GM23338 (cell line): Measurements from ENCODE around the gene MYO5B. TPM values are rescaled to one million over a fixed set of nuclear protein-coding genes. Genes with fewer than 3 reads are reported as not detected.

Experiments used
- ATAC-seq: fragments of 200-7000 bp; cut with Tn5 transposase; 3 replicates; pipeline ENCODE4 v1.9.1; 2020
- DNase-seq: peaks from one replicate; pipeline ENCODE4 v3.0.0-alpha.2; 2015; ENCODE audit warnings: low spot score
- H2AFZ ChIP-seq: fragments of 200-600 bp; sonication (generic); 2 replicates; pipeline ENCODE4 v1.8.0; 2016; ENCODE audit warnings: antibody characterized with exemption, mild to moderate bottlenecking, moderate library complexity
- H3F3A ChIP-seq: fragments of 200-600 bp; sonication (generic); replicated peaks from 2 replicates; pipeline ENCODE4 v1.8.0; 2017; ENCODE audit warnings: antibody characterized with exemption, mixed run types, low read depth
- H3K27ac ChIP-seq: fragments of 200-600 bp; sonication (generic); 2 replicates; pipeline ENCODE4 v1.6.1; 2016; ENCODE audit warnings: low read depth
- H3K27me3 ChIP-seq: fragments of 200-600 bp; sonication (generic); 2 replicates; pipeline ENCODE4 v1.8.0; 2016; ENCODE audit warnings: mild to moderate bottlenecking, mixed run types, moderate library complexity; ENCODE audit not compliant: insufficient read depth
- H3K36me3 ChIP-seq: fragments of 200-600 bp; sonication (generic); 2 replicates; pipeline ENCODE4 v1.8.0; 2016; ENCODE audit warnings: mild to moderate bottlenecking; ENCODE audit not compliant: insufficient read depth
- H3K4me1 ChIP-seq: fragments of 200-600 bp; sonication (generic); 2 replicates; pipeline ENCODE4 v1.8.0; 2016; ENCODE audit warnings: mild to moderate bottlenecking, moderate library complexity; ENCODE audit not compliant: insufficient read depth
- H3K4me2 ChIP-seq: fragments of 200-600 bp; sonication (generic); 2 replicates; pipeline ENCODE4 v1.7.1; 2017; ENCODE audit warnings: mixed run types
- H3K4me3 ChIP-seq: fragments of 200-600 bp; sonication (generic); 2 replicates; pipeline ENCODE4 v1.6.1; 2016; ENCODE audit warnings: mixed run types
- H3K79me2 ChIP-seq: fragments of 200-600 bp; sonication (generic); replicated peaks from 2 replicates; pipeline ENCODE4 v1.8.0; 2017; ENCODE audit warnings: mild to moderate bottlenecking; ENCODE audit not compliant: insufficient read depth
- H3K9me2 ChIP-seq: fragments of 200-600 bp; sonication (generic); 2 replicates; pipeline ENCODE4 v1.8.0; 2017; ENCODE audit not compliant: insufficient read depth
- H4K20me1 ChIP-seq: fragments of 200-600 bp; sonication (generic); replicated peaks from 2 replicates; pipeline ENCODE4 v1.8.0; 2017; ENCODE audit warnings: mild to moderate bottlenecking; ENCODE audit not compliant: insufficient read depth
- H3K27ac Mint-ChIP-seq: 2 replicates; pipeline ENCODE4 v1.8.0; 2020; ENCODE audit warnings: inconsistent platforms, mild to moderate bottlenecking, moderate library complexity, mixed read lengths
- H3K27me3 Mint-ChIP-seq: 3 replicates; pipeline ENCODE4 v1.8.0; 2022; ENCODE audit warnings: low read depth, mild to moderate bottlenecking, moderate library complexity, mixed read lengths, inconsistent platforms; ENCODE audit not compliant: insufficient read depth, poor library complexity
- H3K36me3 Mint-ChIP-seq: 3 replicates; pipeline ENCODE4 v1.8.0; 2021; ENCODE audit warnings: low read depth, mild to moderate bottlenecking, inconsistent platforms, moderate library complexity, mixed read lengths
- H3K4me1 Mint-ChIP-seq: 3 replicates; pipeline ENCODE4 v1.8.0; 2020; ENCODE audit warnings: mild to moderate bottlenecking, inconsistent platforms, mixed read lengths
- H3K4me3 Mint-ChIP-seq: 3 replicates; pipeline ENCODE4 v1.8.0; 2021; ENCODE audit warnings: moderate library complexity, mild to moderate bottlenecking, inconsistent platforms, mixed read lengths
- H3K9me3 Mint-ChIP-seq: 3 replicates; pipeline ENCODE4 v1.8.0; 2020; ENCODE audit warnings: moderate library complexity, mild to moderate bottlenecking, inconsistent platforms, mixed read lengths
- CREB1 ChIP-seq: fragments of 250-450 bp; sonication (Bioruptor Pico); IDR thresholded peaks from 2 replicates; pipeline ENCODE4 v1.5.0; 2020; ENCODE audit warnings: low read depth, mild to moderate bottlenecking, moderate library complexity
- EZH2 ChIP-seq: fragments of 200-600 bp; sonication (generic); IDR thresholded peaks from one replicate; pipeline ENCODE4 v1.8.0; 2017; ENCODE audit warnings: antibody characterized with exemption, mild to moderate bottlenecking, low read depth; ENCODE audit not compliant: unreplicated experiment
- EZH2phosphoT487 ChIP-seq: fragments of 200-600 bp; sonication (generic); IDR thresholded peaks from one replicate; pipeline ENCODE4 v1.8.1; 2018; ENCODE audit warnings: antibody characterized with exemption; ENCODE audit not compliant: unreplicated experiment
- NANOG ChIP-seq: IDR thresholded peaks from 2 replicates; pipeline ENCODE4 v1.6.1; 2016; ENCODE audit warnings: antibody characterized with exemption, borderline replicate concordance
- POLR2AphosphoS5 ChIP-seq: IDR thresholded peaks from 2 replicates; pipeline ENCODE4 v1.6.1; 2016; ENCODE audit warnings: antibody characterized with exemption, low read depth
- ZNF114 ChIP-seq: fragments of 250-450 bp; sonication (Bioruptor Pico); IDR thresholded peaks from 2 replicates; pipeline ENCODE4 v1.5.0; 2020; ENCODE audit warnings: mild to moderate bottlenecking, moderate library complexity
- ZNF331 ChIP-seq: fragments of 250-450 bp; sonication (Bioruptor Pico); IDR thresholded peaks from 2 replicates; pipeline ENCODE4 v1.5.0; 2020; ENCODE audit warnings: low read depth, mild to moderate bottlenecking, moderate library complexity
- polyA plus RNA-seq: library from polyadenylated mRNA; unstranded; fragments of >200 nt; fragmentation: Nextera tagmentation; extraction: Ambion mirVana; gene quantifications from 2 replicates; pipeline ENCODE4 v1.2.1, GENCODE V29; 2016
- total RNA-seq: library from RNA; depleted of rRNA; stranded (reverse); fragments of >200 nt; shearing (Covaris generic); gene quantifications from 2 replicates; pipeline ENCODE4 v1.2.3, GENCODE V29; 2014
- TF ChIP-seq, protein P1 (sequence below), 2 experiments: fragments of 200-600 bp in 1 of 2; sonication (generic) in 1 of 2; conservative IDR thresholded peaks; 2 replicates each; pipeline versions ENCODE4 v1.5.1 to v1.6.1; 2016 to 2017; ENCODE audit warnings: antibody characterized with exemption in 2 of 2, low read depth in 2 of 2, mild to moderate bottlenecking in 2 of 2, moderate library complexity in 1 of 2
- TF ChIP-seq, protein P2 (sequence below): IDR thresholded peaks from 2 replicates; pipeline ENCODE4 v1.6.1; 2016; ENCODE audit warnings: antibody characterized with exemption
- TF ChIP-seq, protein P3 (sequence below): fragments of 250-450 bp; sonication (Bioruptor Pico); IDR thresholded peaks from 2 replicates; pipeline ENCODE4 v1.5.0; 2020; ENCODE audit warnings: mild to moderate bottlenecking, moderate library complexity
- TF ChIP-seq, protein P4 (sequence below): IDR thresholded peaks from one replicate; pipeline ENCODE4 v1.6.1; 2018; ENCODE audit warnings: antibody characterized with exemption; ENCODE audit not compliant: unreplicated experiment

Gene MYO5B
- total and polyA plus RNA-seq, 2 experiments from 2014 or later, result 3.2 to 19.1 TPM

DNA sequence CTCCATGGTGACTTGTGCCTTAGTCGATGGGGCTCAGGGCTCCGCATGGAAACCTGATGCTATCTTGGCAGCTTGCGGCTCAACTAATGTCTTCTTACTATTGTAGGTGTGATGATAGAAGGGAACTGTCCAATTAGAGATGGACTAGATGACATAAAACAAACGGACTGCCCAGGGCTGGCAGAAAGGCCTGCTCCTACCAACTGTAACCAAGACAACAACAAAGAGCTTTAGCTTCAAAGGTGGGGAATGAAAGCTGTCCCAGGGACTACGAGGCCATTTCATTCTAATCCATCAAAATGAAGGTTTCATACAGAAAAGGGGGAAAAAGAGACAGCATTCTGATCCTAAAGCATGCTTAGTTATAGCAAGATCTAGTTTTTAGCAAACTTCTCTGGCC is 194.7 kb downstream of the MYO5B start (continued):
- TF ChIP-seq POLR2AphosphoS5 (no peak), NANOG (no peak), EZH2 (no peak), CREB1 (no peak), ZNF331 (CRISPR knock-in tag) (no peak), EZH2phosphoT487 (no peak)
- TF ChIP-seq, protein P1, sequence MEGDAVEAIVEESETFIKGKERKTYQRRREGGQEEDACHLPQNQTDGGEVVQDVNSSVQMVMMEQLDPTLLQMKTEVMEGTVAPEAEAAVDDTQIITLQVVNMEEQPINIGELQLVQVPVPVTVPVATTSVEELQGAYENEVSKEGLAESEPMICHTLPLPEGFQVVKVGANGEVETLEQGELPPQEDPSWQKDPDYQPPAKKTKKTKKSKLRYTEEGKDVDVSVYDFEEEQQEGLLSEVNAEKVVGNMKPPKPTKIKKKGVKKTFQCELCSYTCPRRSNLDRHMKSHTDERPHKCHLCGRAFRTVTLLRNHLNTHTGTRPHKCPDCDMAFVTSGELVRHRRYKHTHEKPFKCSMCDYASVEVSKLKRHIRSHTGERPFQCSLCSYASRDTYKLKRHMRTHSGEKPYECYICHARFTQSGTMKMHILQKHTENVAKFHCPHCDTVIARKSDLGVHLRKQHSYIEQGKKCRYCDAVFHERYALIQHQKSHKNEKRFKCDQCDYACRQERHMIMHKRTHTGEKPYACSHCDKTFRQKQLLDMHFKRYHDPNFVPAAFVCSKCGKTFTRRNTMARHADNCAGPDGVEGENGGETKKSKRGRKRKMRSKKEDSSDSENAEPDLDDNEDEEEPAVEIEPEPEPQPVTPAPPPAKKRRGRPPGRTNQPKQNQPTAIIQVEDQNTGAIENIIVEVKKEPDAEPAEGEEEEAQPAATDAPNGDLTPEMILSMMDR (conservative IDR thresholded peaks at IDR 0.05; ENCODE audit: low read depth in 2 of 2), result no peak
- TF ChIP-seq, protein P2, sequence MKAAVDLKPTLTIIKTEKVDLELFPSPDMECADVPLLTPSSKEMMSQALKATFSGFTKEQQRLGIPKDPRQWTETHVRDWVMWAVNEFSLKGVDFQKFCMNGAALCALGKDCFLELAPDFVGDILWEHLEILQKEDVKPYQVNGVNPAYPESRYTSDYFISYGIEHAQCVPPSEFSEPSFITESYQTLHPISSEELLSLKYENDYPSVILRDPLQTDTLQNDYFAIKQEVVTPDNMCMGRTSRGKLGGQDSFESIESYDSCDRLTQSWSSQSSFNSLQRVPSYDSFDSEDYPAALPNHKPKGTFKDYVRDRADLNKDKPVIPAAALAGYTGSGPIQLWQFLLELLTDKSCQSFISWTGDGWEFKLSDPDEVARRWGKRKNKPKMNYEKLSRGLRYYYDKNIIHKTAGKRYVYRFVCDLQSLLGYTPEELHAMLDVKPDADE, result no peak

DNA sequence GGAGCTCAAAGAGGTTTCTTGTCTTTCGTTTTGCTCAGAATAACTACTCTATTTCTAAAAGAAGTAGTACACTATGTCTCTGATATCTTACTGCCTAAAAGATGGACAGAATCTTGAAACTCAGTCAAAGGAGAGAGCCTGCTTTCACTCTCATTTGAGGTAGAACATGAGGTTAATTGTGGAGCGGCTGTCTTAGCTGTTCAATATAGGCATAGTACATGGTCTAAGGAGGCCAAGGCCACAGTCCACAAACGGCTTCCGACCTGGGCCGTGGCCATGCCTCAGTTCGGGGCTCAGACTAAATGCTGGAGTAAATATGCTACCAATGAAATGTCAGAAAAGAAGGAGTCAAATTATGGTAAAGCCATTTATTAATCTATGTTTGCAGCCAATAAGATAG is 195.8 kb downstream of the MYO5B start:
- no peaks in the 10 kb centered on the region for H3K36me3 ChIP-seq
- TF ChIP-seq NANOG, result no peak
- no peak for TF ChIP-seq ZNF114
- TF ChIP-seq, protein P1 (conservative IDR thresholded peaks at IDR 0.05; ENCODE audit: low read depth in 2 of 2), result no peak
- TF ChIP-seq, protein P3, sequence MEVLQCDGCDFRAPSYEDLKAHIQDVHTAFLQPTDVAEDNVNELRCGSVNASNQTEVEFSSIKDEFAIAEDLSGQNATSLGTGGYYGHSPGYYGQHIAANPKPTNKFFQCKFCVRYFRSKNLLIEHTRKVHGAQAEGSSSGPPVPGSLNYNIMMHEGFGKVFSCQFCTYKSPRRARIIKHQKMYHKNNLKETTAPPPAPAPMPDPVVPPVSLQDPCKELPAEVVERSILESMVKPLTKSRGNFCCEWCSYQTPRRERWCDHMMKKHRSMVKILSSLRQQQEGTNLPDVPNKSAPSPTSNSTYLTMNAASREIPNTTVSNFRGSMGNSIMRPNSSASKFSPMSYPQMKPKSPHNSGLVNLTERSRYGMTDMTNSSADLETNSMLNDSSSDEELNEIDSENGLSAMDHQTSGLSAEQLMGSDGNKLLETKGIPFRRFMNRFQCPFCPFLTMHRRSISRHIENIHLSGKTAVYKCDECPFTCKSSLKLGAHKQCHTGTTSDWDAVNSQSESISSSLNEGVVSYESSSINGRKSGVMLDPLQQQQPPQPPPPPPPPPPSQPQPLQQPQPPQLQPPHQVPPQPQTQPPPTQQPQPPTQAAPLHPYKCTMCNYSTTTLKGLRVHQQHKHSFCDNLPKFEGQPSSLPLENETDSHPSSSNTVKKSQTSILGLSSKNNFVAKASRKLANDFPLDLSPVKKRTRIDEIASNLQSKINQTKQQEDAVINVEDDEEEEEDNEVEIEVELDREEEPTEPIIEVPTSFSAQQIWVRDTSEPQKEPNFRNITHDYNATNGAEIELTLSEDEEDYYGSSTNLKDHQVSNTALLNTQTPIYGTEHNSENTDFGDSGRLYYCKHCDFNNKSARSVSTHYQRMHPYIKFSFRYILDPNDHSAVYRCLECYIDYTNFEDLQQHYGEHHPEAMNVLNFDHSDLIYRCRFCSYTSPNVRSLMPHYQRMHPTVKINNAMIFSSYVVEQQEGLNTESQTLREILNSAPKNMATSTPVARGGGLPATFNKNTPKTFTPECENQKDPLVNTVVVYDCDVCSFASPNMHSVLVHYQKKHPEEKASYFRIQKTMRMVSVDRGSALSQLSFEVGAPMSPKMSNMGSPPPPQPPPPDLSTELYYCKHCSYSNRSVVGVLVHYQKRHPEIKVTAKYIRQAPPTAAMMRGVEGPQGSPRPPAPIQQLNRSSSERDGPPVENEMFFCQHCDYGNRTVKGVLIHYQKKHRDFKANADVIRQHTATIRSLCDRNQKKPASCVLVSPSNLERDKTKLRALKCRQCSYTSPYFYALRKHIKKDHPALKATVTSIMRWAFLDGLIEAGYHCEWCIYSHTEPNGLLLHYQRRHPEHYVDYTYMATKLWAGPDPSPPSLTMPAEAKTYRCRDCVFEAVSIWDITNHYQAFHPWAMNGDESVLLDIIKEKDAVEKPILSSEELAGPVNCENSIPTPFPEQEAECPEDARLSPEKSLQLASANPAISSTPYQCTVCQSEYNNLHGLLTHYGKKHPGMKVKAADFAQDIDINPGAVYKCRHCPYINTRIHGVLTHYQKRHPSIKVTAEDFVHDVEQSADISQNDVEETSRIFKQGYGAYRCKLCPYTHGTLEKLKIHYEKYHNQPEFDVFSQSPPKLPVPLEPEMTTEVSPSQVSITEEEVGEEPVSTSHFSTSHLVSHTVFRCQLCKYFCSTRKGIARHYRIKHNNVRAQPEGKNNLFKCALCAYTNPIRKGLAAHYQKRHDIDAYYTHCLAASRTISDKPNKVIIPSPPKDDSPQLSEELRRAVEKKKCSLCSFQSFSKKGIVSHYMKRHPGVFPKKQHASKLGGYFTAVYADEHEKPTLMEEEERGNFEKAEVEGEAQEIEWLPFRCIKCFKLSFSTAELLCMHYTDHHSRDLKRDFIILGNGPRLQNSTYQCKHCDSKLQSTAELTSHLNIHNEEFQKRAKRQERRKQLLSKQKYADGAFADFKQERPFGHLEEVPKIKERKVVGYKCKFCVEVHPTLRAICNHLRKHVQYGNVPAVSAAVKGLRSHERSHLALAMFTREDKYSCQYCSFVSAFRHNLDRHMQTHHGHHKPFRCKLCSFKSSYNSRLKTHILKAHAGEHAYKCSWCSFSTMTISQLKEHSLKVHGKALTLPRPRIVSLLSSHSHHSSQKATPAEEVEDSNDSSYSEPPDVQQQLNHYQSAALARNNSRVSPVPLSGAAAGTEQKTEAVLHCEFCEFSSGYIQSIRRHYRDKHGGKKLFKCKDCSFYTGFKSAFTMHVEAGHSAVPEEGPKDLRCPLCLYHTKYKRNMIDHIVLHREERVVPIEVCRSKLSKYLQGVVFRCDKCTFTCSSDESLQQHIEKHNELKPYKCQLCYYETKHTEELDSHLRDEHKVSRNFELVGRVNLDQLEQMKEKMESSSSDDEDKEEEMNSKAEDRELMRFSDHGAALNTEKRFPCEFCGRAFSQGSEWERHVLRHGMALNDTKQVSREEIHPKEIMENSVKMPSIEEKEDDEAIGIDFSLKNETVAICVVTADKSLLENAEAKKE, result no peak
- TF ChIP-seq, protein P4, sequence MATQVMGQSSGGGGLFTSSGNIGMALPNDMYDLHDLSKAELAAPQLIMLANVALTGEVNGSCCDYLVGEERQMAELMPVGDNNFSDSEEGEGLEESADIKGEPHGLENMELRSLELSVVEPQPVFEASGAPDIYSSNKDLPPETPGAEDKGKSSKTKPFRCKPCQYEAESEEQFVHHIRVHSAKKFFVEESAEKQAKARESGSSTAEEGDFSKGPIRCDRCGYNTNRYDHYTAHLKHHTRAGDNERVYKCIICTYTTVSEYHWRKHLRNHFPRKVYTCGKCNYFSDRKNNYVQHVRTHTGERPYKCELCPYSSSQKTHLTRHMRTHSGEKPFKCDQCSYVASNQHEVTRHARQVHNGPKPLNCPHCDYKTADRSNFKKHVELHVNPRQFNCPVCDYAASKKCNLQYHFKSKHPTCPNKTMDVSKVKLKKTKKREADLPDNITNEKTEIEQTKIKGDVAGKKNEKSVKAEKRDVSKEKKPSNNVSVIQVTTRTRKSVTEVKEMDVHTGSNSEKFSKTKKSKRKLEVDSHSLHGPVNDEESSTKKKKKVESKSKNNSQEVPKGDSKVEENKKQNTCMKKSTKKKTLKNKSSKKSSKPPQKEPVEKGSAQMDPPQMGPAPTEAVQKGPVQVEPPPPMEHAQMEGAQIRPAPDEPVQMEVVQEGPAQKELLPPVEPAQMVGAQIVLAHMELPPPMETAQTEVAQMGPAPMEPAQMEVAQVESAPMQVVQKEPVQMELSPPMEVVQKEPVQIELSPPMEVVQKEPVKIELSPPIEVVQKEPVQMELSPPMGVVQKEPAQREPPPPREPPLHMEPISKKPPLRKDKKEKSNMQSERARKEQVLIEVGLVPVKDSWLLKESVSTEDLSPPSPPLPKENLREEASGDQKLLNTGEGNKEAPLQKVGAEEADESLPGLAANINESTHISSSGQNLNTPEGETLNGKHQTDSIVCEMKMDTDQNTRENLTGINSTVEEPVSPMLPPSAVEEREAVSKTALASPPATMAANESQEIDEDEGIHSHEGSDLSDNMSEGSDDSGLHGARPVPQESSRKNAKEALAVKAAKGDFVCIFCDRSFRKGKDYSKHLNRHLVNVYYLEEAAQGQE, result no peak
- H3K4me2 ChIP-seq, result no peak overlapping the region
- Mint-ChIP-seq H3K9me3 (no peaks in the 10 kb centered on the region), H3K4me3 (no peak overlapping the region), H3K27me3 (peaks cover 4% of the 10 kb centered on the region), H3K36me3 (no peaks in the 10 kb centered on the region), H3K27ac (no peak overlapping the region), H3K4me1 (peaks cover 8% of the 10 kb centered on the region; the same call in 2 of the 3 replicates)
- no peak overlapping the region for H3K27ac ChIP-seq
- H3K27me3 ChIP-seq, result no peaks in the 10 kb centered on the region
- ATAC-seq (no peak), DNase-seq (no peak)
- H3K9me2 ChIP-seq, result peaks cover 5% of the 10 kb centered on the region; the same call in 1 of the 2 replicates
- H3F3A ChIP-seq, result no peaks in the 10 kb centered on the region
- no peaks in the 10 kb centered on the region for H3K79me2 ChIP-seq
- no peaks in the 10 kb centered on the region for H4K20me1 ChIP-seq
- H3K4me1 ChIP-seq, result no peaks in the 10 kb centered on the region
- H3K4me3 ChIP-seq, result no peak overlapping the region
- no peak overlapping the region for H2AFZ ChIP-seq
